Jurkat, Clone E6-1 (cell line): ENCODE measurements around the gene ASCL1.

Source experiments
- DNase-seq: peaks from one replicate; pipeline ENCODE4 v3.0.0-alpha.2; 2011; ENCODE audit warnings: low read depth, low spot score
- H3K4me3 ChIP-seq: 2 replicates; pipeline ENCODE4 v1.5.1; 2011; ENCODE audit warnings: mild to moderate bottlenecking, low read length, control low read depth, moderate library complexity

ASCL1 gene

GRCh38 chr12:102966200-102966863, 8.9 kb downstream of the ASCL1 start:
- no peak overlapping the region for H3K4me3 ChIP-seq
- no peak for DNase-seq

DNA sequence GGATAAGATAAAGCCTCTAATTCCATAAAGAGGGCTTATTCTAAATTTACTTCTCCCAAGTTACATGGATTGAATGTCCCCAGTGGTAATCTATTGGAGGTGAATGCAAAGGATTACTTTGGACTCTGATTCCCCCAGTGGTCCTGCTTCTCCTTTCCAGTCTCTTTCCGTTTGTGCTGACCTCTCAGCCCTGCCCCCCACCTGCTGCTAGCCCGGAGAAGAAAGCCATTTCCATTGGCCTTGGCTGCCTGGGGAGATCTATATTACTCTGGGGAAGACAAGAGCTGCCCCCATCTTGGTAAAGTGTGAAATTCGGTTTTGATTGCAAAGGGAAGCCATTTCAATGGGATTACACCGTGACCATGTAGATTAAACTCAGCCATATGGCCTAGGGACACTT, 13.3 kb downstream of the ASCL1 start:
- no peak for DNase-seq
- no peak overlapping the region for H3K4me3 ChIP-seq

- no peak overlapping the region for H3K4me3 ChIP-seq
- DNase-seq, result no peak
Observed at GRCh38 chr12:102971227-102971626, 13.8 kb downstream of the ASCL1 start.

- DNase-seq, result no peak
- H3K4me3 ChIP-seq, result no peak overlapping the region
Observed at GRCh38 chr12:102973583-102973982, 16.1 kb downstream of the ASCL1 start.

DNA sequence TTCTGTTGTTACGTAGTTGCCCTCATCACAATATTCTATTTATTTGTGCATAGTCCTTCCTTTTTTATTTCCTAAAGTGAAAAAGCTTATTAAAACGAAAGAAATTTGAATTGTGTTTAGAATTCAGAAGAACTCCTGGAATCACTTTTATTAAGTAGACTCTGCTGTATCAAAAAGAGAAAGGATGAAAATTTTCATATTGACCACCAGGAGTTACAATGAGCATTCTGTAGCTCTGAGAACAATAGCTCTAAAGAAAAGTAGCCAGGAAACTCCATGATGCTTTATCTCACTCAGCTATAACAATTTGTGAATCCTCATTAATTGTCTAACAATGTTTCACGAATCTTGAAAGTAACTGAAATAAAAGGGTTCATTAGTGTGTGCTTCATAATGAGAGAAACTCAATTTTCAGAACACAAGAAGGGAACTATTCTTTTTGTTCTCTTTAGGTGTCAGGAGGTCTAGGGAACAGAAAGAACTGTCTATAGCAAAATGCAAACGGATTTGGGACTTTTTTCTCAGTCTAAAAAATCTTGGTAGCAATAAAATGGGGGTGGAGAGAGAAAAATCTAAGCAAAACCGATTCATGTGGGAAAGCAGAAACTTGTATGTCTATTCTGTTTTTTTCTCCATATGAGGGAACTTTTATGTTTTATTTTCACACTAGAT, 19.3 kb downstream of the ASCL1 start:
- no peak overlapping the region for H3K4me3 ChIP-seq
- no peak for DNase-seq

GRCh38 chr12:102977945-102978706, 20.7 kb downstream of the ASCL1 start:
- H3K4me3 ChIP-seq, result no peak overlapping the region

GRCh38 chr12:102980350-102980749, 22.9 kb downstream of the ASCL1 start:
- DNase-seq, result no peak
- H3K4me3 ChIP-seq, result no peak overlapping the region

More at GRCh38 chr12:102977945-102978706, 20.7 kb downstream of the ASCL1 start:
- DNase-seq, result no peak

DNA sequence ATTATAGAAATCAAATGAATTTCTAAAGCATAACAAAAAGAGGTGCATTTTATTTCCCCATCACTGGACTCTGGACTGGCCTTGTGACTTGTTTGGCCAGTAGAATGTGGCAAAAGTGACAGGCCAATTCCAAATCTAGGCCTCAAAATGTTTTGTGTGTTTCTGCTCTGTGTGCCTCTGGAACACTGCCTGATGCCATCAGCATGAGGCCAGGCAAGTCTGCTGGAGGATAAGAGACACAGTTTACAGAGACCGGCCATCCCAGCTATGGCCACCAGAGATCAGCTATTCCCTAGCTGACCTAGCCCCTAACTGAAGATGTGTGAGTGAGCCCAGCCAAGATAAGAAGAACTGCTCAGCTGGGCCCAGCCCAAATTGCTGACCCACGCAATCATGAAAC, 32.9 kb downstream of the ASCL1 start:
- no peak overlapping the region for H3K4me3 ChIP-seq
- DNase-seq, result no peak

GRCh38 chr12:102992297-102992696, 34.8 kb downstream of the ASCL1 start:
- DNase-seq, result no peak
- H3K4me3 ChIP-seq, result no peak overlapping the region

- no peak for DNase-seq
- no peak overlapping the region for H3K4me3 ChIP-seq
Observed at GRCh38 chr12:102992720-102993119, 35.2 kb downstream of the ASCL1 start.

GRCh38 chr12:102993537-102993936, 36.1 kb downstream of the ASCL1 start:
- peak; percentile 45 for DNase-seq
- H3K4me3 ChIP-seq, result no peak overlapping the region

DNA sequence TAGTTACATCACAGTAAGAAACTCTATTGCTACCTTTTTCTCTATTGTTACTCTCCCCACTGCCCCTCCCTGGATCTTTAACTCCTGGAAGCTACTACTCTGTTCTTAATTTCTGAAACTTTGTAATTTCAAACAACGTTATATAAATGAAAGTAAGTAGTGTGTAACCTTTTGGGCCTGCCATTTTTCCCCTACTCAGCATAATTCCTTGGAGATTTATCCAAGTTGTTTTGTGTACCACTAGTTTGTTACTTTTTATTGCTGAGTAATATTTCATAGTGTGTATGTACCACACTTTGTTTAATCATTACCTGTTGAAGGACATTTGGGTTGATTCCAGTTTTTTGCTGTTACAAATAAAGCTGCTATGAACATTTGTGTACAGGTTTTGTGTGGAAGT, 37.9 kb downstream of the ASCL1 start:
- H3K4me3 ChIP-seq, result no peak overlapping the region

More for the DNA sequence above, 37.9 kb downstream of the ASCL1 start:
- no peak for DNase-seq
